SK-N-SH (cell line): ENCODE results near the gene ZNF664. TPM values are rescaled to one million over a fixed set of nuclear protein-coding genes. Genes with fewer than 3 reads are reported as not detected.

Source experiments
- CTCF ChIA-PET: fragments of 300-600, 350-600 bp; formaldehyde crosslinking; extraction: SDS; loops from one replicate; lab custom pipeline; 2021; lab: Yijun Ruan, JAX
- POLR2A ChIA-PET: fragments of 350-600 bp; sonication (Branson Sonifier 250); formaldehyde crosslinking; extraction: SDS; loops from one replicate; lab custom pipeline; 2020; ENCODE audit warnings: antibody characterized with exemption, inconsistent platforms; lab: Yijun Ruan, JAX
- DNase-seq: peaks from one replicate; pipeline ENCODE4 v3.0.0; 2012
- H2AFZ ChIP-seq: fragments of 200-600 bp; sonication (generic); 2 replicates; pipeline ENCODE4 v1.8.1; 2016; ENCODE audit warnings: antibody characterized with exemption, mild to moderate bottlenecking, low read depth
- H3F3A ChIP-seq: fragments of 200-600 bp; sonication (generic); replicated peaks from 2 replicates; pipeline ENCODE3; 2016; ENCODE audit warnings: antibody characterized with exemption, mild to moderate bottlenecking; ENCODE audit not compliant: insufficient read depth
- H3K27ac ChIP-seq, 2 experiments: fragments of 200-500 bp in 1 of 2; fragments of 200-600 bp in 1 of 2; sonication (Bioruptor generic) in 1 of 2; sonication (generic), shearing (Covaris generic) in 1 of 2; 2 replicates each; pipeline versions ENCODE4 v1.5.1 to v1.6.1; 2014 to 2016; ENCODE audit warnings: low read depth in 2 of 2, inconsistent platforms in 1 of 2, low read length in 1 of 2, mild to moderate bottlenecking in 1 of 2, mixed read lengths in 1 of 2
- H3K27me3 ChIP-seq: fragments of 200-600 bp; sonication (generic), shearing (Covaris generic); 2 replicates; pipeline ENCODE4 v1.6.1; 2016; ENCODE audit warnings: mixed run types; ENCODE audit not compliant: insufficient read depth
- H3K36me3 ChIP-seq, 2 experiments: fragments of 200-500 bp in 1 of 2; fragments of 200-600 bp in 1 of 2; sonication (Bioruptor generic) in 1 of 2; sonication (generic) in 1 of 2; replicated peaks in 1 of 2; 2 replicates each; pipeline versions ENCODE3 to v1.5.1; 2014 to 2016; ENCODE audit warnings: low read length in 1 of 2, mild to moderate bottlenecking in 1 of 2; ENCODE audit not compliant: insufficient read depth in 2 of 2, control insufficient read depth in 1 of 2
- H3K4me1 ChIP-seq, 2 experiments: fragments of 200-500 bp in 1 of 2; fragments of 200-600 bp in 1 of 2; sonication (Bioruptor generic) in 1 of 2; sonication (generic), shearing (Covaris generic) in 1 of 2; 2 replicates each; pipeline versions ENCODE4 v1.5.1 to v1.6.1; 2014 to 2016; ENCODE audit warnings: low read depth in 1 of 2, low read length in 1 of 2, mixed run types in 1 of 2; ENCODE audit not compliant: insufficient read depth in 2 of 2, control insufficient read depth in 1 of 2
- H3K4me2 ChIP-seq: fragments of 200-600 bp; sonication (generic), shearing (Covaris generic); 2 replicates; pipeline ENCODE4 v1.6.1; 2017; ENCODE audit warnings: mixed run types
- H3K4me3 ChIP-seq, 2 experiments: fragments of 200-500 bp in 1 of 2; fragments of 200-600 bp in 1 of 2; sonication (Bioruptor generic) in 1 of 2; sonication (generic), shearing (Covaris generic) in 1 of 2; 2 replicates each; pipeline versions ENCODE4 v1.5.1 to v1.8.1; 2014 to 2016; ENCODE audit warnings: low read depth in 2 of 2, inconsistent platforms in 1 of 2, low read length in 1 of 2, mild to moderate bottlenecking in 1 of 2, mixed read lengths in 1 of 2, moderate library complexity in 1 of 2
- H3K79me2 ChIP-seq: fragments of 200-600 bp; sonication (generic); 2 replicates; pipeline ENCODE4 v1.8.1; 2017; ENCODE audit warnings: mild to moderate bottlenecking; ENCODE audit not compliant: insufficient read depth
- H3K9ac ChIP-seq: fragments of 200-600 bp; sonication (generic); 2 replicates; pipeline ENCODE4 v1.6.1; 2017; ENCODE audit warnings: mixed run types
- H3K9me2 ChIP-seq: fragments of 200-600 bp; sonication (generic); 2 replicates; pipeline ENCODE4 v1.6.1; 2017; ENCODE audit warnings: mixed run types
- H3K9me3 ChIP-seq: fragments of 200-600 bp; sonication (generic); 2 replicates; pipeline ENCODE4 v1.6.1; 2017; ENCODE audit warnings: mixed run types, mild to moderate bottlenecking, moderate library complexity
- H4K20me1 ChIP-seq: fragments of 200-600 bp; sonication (generic); 2 replicates; pipeline ENCODE4 v1.6.1; 2017; ENCODE audit warnings: mild to moderate bottlenecking, mixed run types; ENCODE audit not compliant: insufficient read depth
- CHD2 ChIP-seq: fragments of 150-350 bp; IDR thresholded peaks from 2 replicates; pipeline ENCODE4 v1.6.1; 2018; ENCODE audit warnings: low read length; ENCODE audit not compliant: partially characterized antibody
- CTCF ChIP-seq: fragments of 200-600 bp; sonication (generic); IDR thresholded peaks from 2 replicates; pipeline ENCODE4 v1.6.1; 2017; ENCODE audit warnings: antibody characterized with exemption, mild to moderate bottlenecking, moderate library complexity
- FOSL2 ChIP-seq: IDR thresholded peaks from 2 replicates; pipeline ENCODE4 v1.4.0; 2012; ENCODE audit warnings: low read depth, mild to moderate bottlenecking, moderate library complexity, borderline replicate concordance
- GABPA ChIP-seq: IDR thresholded peaks from 2 replicates; pipeline ENCODE4 v1.4.0; 2012; ENCODE audit warnings: low read depth, mild to moderate bottlenecking
- MXI1 ChIP-seq: IDR thresholded peaks from 2 replicates; pipeline ENCODE4 v1.6.1; 2012; ENCODE audit warnings: mild to moderate bottlenecking, low read depth, low read length, improper control_type of control experiment
- NRF1 ChIP-seq: IDR thresholded peaks from 2 replicates; pipeline ENCODE4 v1.6.1; 2012; ENCODE audit warnings: low read depth, mild to moderate bottlenecking, low read length
- REST ChIP-seq: IDR thresholded peaks from 2 replicates; pipeline ENCODE4 v1.6.1; 2012; ENCODE audit warnings: mild to moderate bottlenecking, low read depth, low read length, moderate library complexity
- SIN3A ChIP-seq: IDR thresholded peaks from 2 replicates; pipeline ENCODE4 v1.6.1; 2012; ENCODE audit warnings: low read depth, mild to moderate bottlenecking, low read length, moderate library complexity, borderline replicate concordance
- TEAD4 ChIP-seq: IDR thresholded peaks from 2 replicates; pipeline ENCODE4 v1.4.0; 2012; ENCODE audit warnings: mild to moderate bottlenecking, borderline replicate concordance; ENCODE audit not compliant: insufficient read depth
- USF1 ChIP-seq: IDR thresholded peaks from 2 replicates; pipeline ENCODE4 v1.4.0; 2012; ENCODE audit warnings: low read depth, borderline replicate concordance
- polyA plus RNA-seq, 3 experiments: library from polyadenylated mRNA; depleted of rRNA; stranded (reverse); fragments of >200 nt; gene quantifications; 2 replicates each; pipeline ENCODE4 v1.2.3, GENCODE V29; 2012
- TF ChIP-seq, protein P1 (sequence below): IDR thresholded peaks from 2 replicates; pipeline ENCODE4 v1.4.0; 2012; ENCODE audit warnings: low read depth

ZNF664 gene
- polyA plus RNA-seq, 1 of the 3 experiments (the other 2 are of a cell fraction), result 34.9 TPM

- no peak for DNase-seq
- no peaks in the 10 kb centered on the region for H4K20me1 ChIP-seq
- peaks cover 4 to 15% of the 10 kb centered on the region in 2 experiments for H3K36me3 ChIP-seq
- no peaks in the 10 kb centered on the region for H3K79me2 ChIP-seq
- no peak overlapping the region for H3K9ac ChIP-seq
- peaks cover 0 to 10% of the 10 kb centered on the region in 2 experiments; a peak in 2 of 4 replicates for H3K4me1 ChIP-seq
- peaks cover 18% of the 10 kb centered on the region for H3F3A ChIP-seq
- H2AFZ ChIP-seq, result no peak overlapping the region
- H3K9me3 ChIP-seq, result no peaks in the 10 kb centered on the region
- TF ChIP-seq NRF1 (no peak), CHD2 (no peak), REST (no peak), TEAD4 (no peak), USF1 (no peak), MXI1 (no peak), GABPA (no peak), FOSL2 (no peak), SIN3A (no peak), CTCF (no peak)
- TF ChIP-seq, protein P1, sequence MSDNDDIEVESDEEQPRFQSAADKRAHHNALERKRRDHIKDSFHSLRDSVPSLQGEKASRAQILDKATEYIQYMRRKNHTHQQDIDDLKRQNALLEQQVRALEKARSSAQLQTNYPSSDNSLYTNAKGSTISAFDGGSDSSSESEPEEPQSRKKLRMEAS, result no peak
- H3K9me2 ChIP-seq, result no peaks in the 10 kb centered on the region
- H3K27me3 ChIP-seq, result no peaks in the 10 kb centered on the region
- no peak overlapping the region for H3K4me3 ChIP-seq
- CTCF ChIA-PET, result interaction anchor here (2.2 kb wide), 1 partner anchor 13 kb away, joined by 14 read pairs; no protein-coding TSS in a partner anchor
- H3K4me2 ChIP-seq, result no peak overlapping the region
- POLR2A ChIA-PET, result no interaction called here
- H3K27ac ChIP-seq, result peak overlapping the region in 1 of 2 experiments; percentile 39; a peak in 2 of 4 replicates
Measured at GRCh38 chr12:124019115-124019514, 46.1 kb downstream of the ZNF664 start.
